Kidney (tissue), 14 donors: ENCODE measurements around the gene HPSE. TPM values are rescaled to one million over a fixed set of nuclear protein-coding genes. Genes with fewer than 3 reads are reported as not detected.

ENCODE experiments used
- DNase-seq, 5 donors: peaks; one replicate each; pipeline ENCODE4 v3.0.0-alpha.2; 2013 to 2020
- FAIRE-seq: peaks from 2 replicates; lab custom pipeline; 2012; peaks lifted over from hg19 to GRCh38; lab: Jason Lieb, UNC
- H3K27ac ChIP-seq, 2 donors: one replicate each; pipeline ENCODE4 v1.7.0; 2013; ENCODE audit warnings: low read depth in 2 of 2, low read length in 2 of 2, inconsistent platforms in 1 of 2
- H3K27me3 ChIP-seq: one replicate; pipeline ENCODE4 v1.7.1; 2013; ENCODE audit warnings: low read length, inconsistent platforms; ENCODE audit not compliant: control insufficient read depth, insufficient read depth
- H3K36me3 ChIP-seq, 3 donors: one replicate each; pipeline versions ENCODE4 v1.7.0 to v1.7.1; 2013; ENCODE audit warnings: low read length in 3 of 3, control low read depth in 1 of 3, inconsistent platforms in 1 of 3; ENCODE audit not compliant: insufficient read depth in 3 of 3, control insufficient read depth in 2 of 3
- H3K4me1 ChIP-seq, 3 donors: one replicate each; pipeline versions ENCODE4 v1.7.0 to v1.7.1; 2013; ENCODE audit warnings: low read length in 3 of 3, inconsistent platforms in 1 of 3, low read depth in 1 of 3; ENCODE audit not compliant: control insufficient read depth in 2 of 3, insufficient read depth in 2 of 3
- H3K4me3 ChIP-seq, 3 donors: one replicate each; pipeline versions ENCODE4 v1.7.0 to v1.8.1; 2013; ENCODE audit warnings: low read length in 3 of 3, control low read depth in 1 of 3, inconsistent platforms in 1 of 3
- H3K9ac ChIP-seq, 3 donors: one replicate each; pipeline versions ENCODE4 v1.7.0 to v1.7.1; 2013; ENCODE audit warnings: low read length in 3 of 3, control low read depth in 1 of 3, inconsistent platforms in 1 of 3
- H3K9me3 ChIP-seq, 3 donors: one replicate each; pipeline versions ENCODE4 v1.7.0 to v1.7.1; 2013; ENCODE audit warnings: low read length in 3 of 3, control low read depth in 1 of 3, inconsistent platforms in 1 of 3; ENCODE audit not compliant: control insufficient read depth in 2 of 3, insufficient read depth in 1 of 3
- CTCF ChIP-seq: IDR thresholded peaks from 3 replicates; pipeline ENCODE4 v1.5.1; 2012; ENCODE audit warnings: mild to moderate bottlenecking, moderate library complexity, borderline replicate concordance; ENCODE audit not compliant: insufficient read depth; ENCODE audit errors: extremely low read depth
- intact Hi-C: fragments of 100-400 bp; cut with DNase I; formaldehyde crosslinking; loops from one replicate; pipeline ENCODE4 v1.11.1; 2022
- polyA plus RNA-seq: library from polyadenylated mRNA; stranded (reverse); fragments of 350-450 nt; fragmentation: Illumina TruSeq; extraction: RNeasy Lipid Tissue Mini Kit (QIAGEN cat#74804); gene quantifications from one replicate; pipeline ENCODE4 v1.2.3, GENCODE V29; 2014; ENCODE audit warnings: low read depth, low replicate concordance; ENCODE audit not compliant: insufficient read depth
- total RNA-seq: library from RNA; stranded (reverse); fragmentation: NEBNext Ultra II Directional; extraction: Animal tissue kit (Norgen Biotek cat#: 25700); gene quantifications from one replicate; pipeline ENCODE4 v1.2.1, GENCODE V29; 2021
- donor health status: control.
- donor health status: control.
- donor health status: control.
- donor health status: control.
- donor health status: control.
- donor health status: DM: yes; HTN: yes; CAD: no.
- donor health status: Normal renal cell carcinoma (clear cell type).

Gene HPSE
- total and polyA plus RNA-seq, 2 donors from 2014 or later: 1.9 to 6.8 TPM

GRCh38 chr4:83342476-83342875 lies 7.8 kb upstream of the HPSE start:
- FAIRE-seq (no peak), DNase-seq (no peak)
- intact Hi-C loops: no loop called here
- Histone ChIP-seq H3K27ac (no peak overlapping the region), H3K4me3 (no peak overlapping the region), H3K36me3 (no peaks in the 10 kb centered on the region), H3K27me3 (no peaks in the 10 kb centered on the region), H3K9me3 (no peaks in the 10 kb centered on the region), H3K9ac (no peak overlapping the region), H3K4me1 (no peaks in the 10 kb centered on the region)
- TF ChIP-seq CTCF: no peak

GRCh38 chr4:83340692-83341343 lies 6.2 kb upstream of the HPSE start:
- Histone ChIP-seq H3K4me1 (no peaks in the 10 kb centered on the region), H3K4me3 (no peak overlapping the region), H3K27ac (no peak overlapping the region), H3K9ac (no peak overlapping the region), H3K36me3 (no peaks in the 10 kb centered on the region), H3K27me3 (peaks cover 2% of the 10 kb centered on the region), H3K9me3 (no peaks in the 10 kb centered on the region)
- TF ChIP-seq CTCF: no peak
- DNase-seq (no peak), FAIRE-seq (no peak)
- intact Hi-C loops: no loop called here

- FAIRE-seq: no peak
- Histone ChIP-seq H3K36me3 (no peaks in the 10 kb centered on the region), H3K4me3 (no peak overlapping the region), H3K9ac (no peak overlapping the region), H3K4me1 (no peaks in the 10 kb centered on the region), H3K27me3 (peaks cover 3% of the 10 kb centered on the region), H3K27ac (no peak overlapping the region), H3K9me3 (no peaks in the 10 kb centered on the region)
- intact Hi-C loops: no loop called here
- no peak for DNase-seq
- no peak for TF ChIP-seq CTCF
These were observed 4.9 kb upstream of the HPSE start for GRCh38 chr4:83339573-83339972.

- intact Hi-C loops: no loop called here
- no peak overlapping the region for H3K4me3 ChIP-seq
- TF ChIP-seq CTCF: no peak
- H3K9me3 ChIP-seq: no peaks in the 10 kb centered on the region
- no peak overlapping the region for H3K9ac ChIP-seq
- H3K27ac ChIP-seq: no peak overlapping the region
- DNase-seq: no peak
- no peak for FAIRE-seq
- H3K36me3 ChIP-seq: no peaks in the 10 kb centered on the region
- H3K4me1 ChIP-seq: peaks cover 0 to 3% (median 0%) of the 10 kb centered on the region in 3 donors
- H3K27me3 ChIP-seq: peaks cover 7% of the 10 kb centered on the region
These were observed 1.1 kb upstream of the HPSE start for GRCh38 chr4:83335701-83336100.
